Stimulated activated naive CD8-positive, alpha-beta T cell treated with anti-CD3 and anti-CD28 coated beads, Interleukin-15, amount 100 ng/mL, for 72 hours (primary cell): Measurements from ENCODE around the gene TRIM75.
"Not testable (repeated sequence)": the region's sequence is repeated elsewhere in the genome, so short reads cannot be mapped to it uniquely, and the experiment has no call there.

ENCODE experiments used
- ATAC-seq: fragments of 150-1000 bp; cut with Tn5 transposase; 2 replicates; pipeline ENCODE4 v1.10.0; 2021; ENCODE audit warnings: mild to moderate bottlenecking, moderate library complexity
- DNase-seq, 2 donors: peaks; one replicate each; pipeline ENCODE4 v3.0.0; 2021 to 2022
- H3K27ac Mint-ChIP-seq, 2 donors: one replicate each; pipeline ENCODE4 v1.8.0; 2022; ENCODE audit warnings: mild to moderate bottlenecking in 2 of 2, mixed read lengths in 2 of 2, moderate library complexity in 2 of 2
- H3K27me3 Mint-ChIP-seq: one replicate; pipeline ENCODE4 v1.8.0; 2022; ENCODE audit warnings: mixed read lengths
- H3K4me1 Mint-ChIP-seq: one replicate; pipeline ENCODE4 v1.8.0; 2022; ENCODE audit warnings: mild to moderate bottlenecking, mixed read lengths
- H3K4me3 Mint-ChIP-seq, 2 donors: one replicate each; pipeline ENCODE4 v1.8.0; 2022; ENCODE audit warnings: mild to moderate bottlenecking in 2 of 2, mixed read lengths in 2 of 2, moderate library complexity in 1 of 2
- H3K9me3 Mint-ChIP-seq, 2 donors: one replicate each; pipeline ENCODE4 v1.8.0; 2022; ENCODE audit warnings: mixed read lengths in 2 of 2

Gene TRIM75

GRCh38 chr4:165053645-165054044, at the start of gene TRIM75:
Gene TRIM75 (plus strand): TSS chr4:165053866. CDS start chr4:165059148, 5,282 bp downstream.
- H3K27me3 Mint-ChIP-seq = no peaks in the 10 kb centered on the region
- H3K4me1 Mint-ChIP-seq = no peaks in the 10 kb centered on the region
- H3K4me3 Mint-ChIP-seq = no peak within 1 kb of the TSS
- ATAC-seq (no peak), DNase-seq (no peak)
- no peaks in the 10 kb centered on the region for H3K9me3 Mint-ChIP-seq
- no peak within 1 kb of the TSS for H3K27ac Mint-ChIP-seq

GRCh38 chr4:165005352-165005925, 48.2 kb upstream of the TRIM75 start:
- H3K27me3 Mint-ChIP-seq = peaks cover 45% of the 10 kb centered on the region
- ATAC-seq = no peak

DNA sequence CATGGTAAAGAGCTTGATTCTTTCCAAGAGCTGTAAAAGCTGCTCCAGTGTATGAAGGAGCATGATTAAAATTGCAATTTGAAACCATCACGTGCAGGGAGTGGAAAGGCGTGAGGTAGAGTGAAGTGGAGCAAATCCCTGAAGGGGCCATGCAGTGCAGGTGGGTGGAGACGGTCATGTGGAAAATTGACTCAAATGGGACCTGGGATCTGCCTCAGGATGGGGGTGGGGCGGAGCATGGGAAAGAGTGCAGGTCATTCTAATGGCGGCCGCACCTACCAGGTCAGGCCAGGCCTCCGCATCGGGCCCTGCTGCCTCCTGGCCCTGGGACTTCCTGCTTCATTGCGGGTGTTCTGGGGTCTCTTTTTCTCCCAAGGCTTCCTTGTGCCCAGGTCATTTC, 47.2 kb upstream of the TRIM75 start:
- no peak overlapping the region for H3K4me3 Mint-ChIP-seq
- H3K9me3 Mint-ChIP-seq = no peaks in the 10 kb centered on the region
- no peak overlapping the region for H3K27ac Mint-ChIP-seq
- DNase-seq (no peak), ATAC-seq (no peak)
- H3K27me3 Mint-ChIP-seq = peaks cover 55% of the 10 kb centered on the region
- H3K4me1 Mint-ChIP-seq = peaks cover 16% of the 10 kb centered on the region

More at GRCh38 chr4:165005352-165005925, 48.2 kb upstream of the TRIM75 start:
- peaks cover 15% of the 10 kb centered on the region for H3K4me1 Mint-ChIP-seq
- no peak overlapping the region for H3K4me3 Mint-ChIP-seq
- no peak for DNase-seq
- no peak overlapping the region for H3K27ac Mint-ChIP-seq
- no peaks in the 10 kb centered on the region for H3K9me3 Mint-ChIP-seq

GRCh38 chr4:165006886-165007285, 46.8 kb upstream of the TRIM75 start:
- Mint-ChIP-seq H3K4me3 (no peak overlapping the region), H3K4me1 (peaks cover 16% of the 10 kb centered on the region), H3K9me3 (no peaks in the 10 kb centered on the region), H3K27ac (no peak overlapping the region), H3K27me3 (peaks cover 57% of the 10 kb centered on the region)
- DNase-seq = no peak
- ATAC-seq = no peak

GRCh38 chr4:165009493-165010227, 44.0 kb upstream of the TRIM75 start:
- ATAC-seq (peak; percentile 98), DNase-seq (peak; percentile 59 to 70)
- Mint-ChIP-seq H3K9me3 (no peaks in the 10 kb centered on the region), H3K27ac (peak overlapping the region in 1 of 2 donors; percentile 83), H3K27me3 (peaks cover 63% of the 10 kb centered on the region), H3K4me1 (peaks cover 16% of the 10 kb centered on the region), H3K4me3 (peak overlapping the region in 1 of 2 donors; percentile 5)

GRCh38 chr4:165010487-165010886, 43.2 kb upstream of the TRIM75 start:
- Mint-ChIP-seq H3K4me1 (peaks cover 16% of the 10 kb centered on the region), H3K9me3 (no peaks in the 10 kb centered on the region), H3K27me3 (peaks cover 55% of the 10 kb centered on the region), H3K4me3 (no peak overlapping the region), H3K27ac (no peak overlapping the region)
- ATAC-seq (no peak), DNase-seq (no peak)

DNA sequence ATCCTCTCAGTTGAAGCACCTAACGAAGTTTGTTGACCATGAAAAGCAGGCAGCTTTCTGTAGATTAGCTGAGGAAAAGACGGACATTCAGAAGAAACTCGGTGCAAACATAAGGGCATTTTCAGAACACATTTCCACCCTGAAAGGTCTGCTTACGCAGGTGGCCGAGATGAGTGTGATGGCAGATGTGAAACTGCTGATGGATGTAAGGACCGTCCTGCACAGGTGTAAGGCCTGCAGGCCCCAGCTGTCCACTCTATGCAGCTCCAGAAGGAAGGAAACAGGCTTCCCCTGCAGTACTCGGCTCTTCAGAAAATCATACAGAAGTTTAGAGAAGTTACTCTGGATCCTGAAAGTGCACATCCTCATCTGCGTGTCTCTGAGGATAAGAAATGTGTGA, 42.7 kb upstream of the TRIM75 start:
- Mint-ChIP-seq H3K4me3 (no peak overlapping the region), H3K4me1 (peaks cover 16% of the 10 kb centered on the region), H3K27me3 (peaks cover 51% of the 10 kb centered on the region), H3K9me3 (no peaks in the 10 kb centered on the region), H3K27ac (no peak overlapping the region)
- DNase-seq = no peak
- no peak for ATAC-seq

DNA sequence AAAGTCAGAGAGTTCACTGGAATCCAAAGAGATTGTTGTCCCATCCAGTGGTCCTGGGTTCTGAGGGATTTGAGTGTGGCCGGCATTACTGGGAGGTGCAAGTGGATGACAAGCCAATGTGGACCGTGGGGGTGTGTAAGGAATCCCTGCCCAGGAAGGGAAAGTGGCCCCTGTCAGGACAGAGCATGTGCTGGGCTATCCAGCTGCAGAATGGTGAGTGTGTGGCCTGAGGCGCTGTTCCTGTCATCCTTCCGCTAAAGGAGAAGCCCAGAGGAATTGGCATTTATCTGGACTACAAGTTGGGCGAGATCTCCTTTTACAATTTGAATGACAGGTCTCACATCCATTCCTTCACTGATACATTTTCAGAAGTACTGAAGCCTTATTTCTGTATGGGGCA, 42.3 kb upstream of the TRIM75 start:
- H3K27me3 Mint-ChIP-seq = peaks cover 51% of the 10 kb centered on the region
- H3K27ac Mint-ChIP-seq = no peak overlapping the region

DNA sequence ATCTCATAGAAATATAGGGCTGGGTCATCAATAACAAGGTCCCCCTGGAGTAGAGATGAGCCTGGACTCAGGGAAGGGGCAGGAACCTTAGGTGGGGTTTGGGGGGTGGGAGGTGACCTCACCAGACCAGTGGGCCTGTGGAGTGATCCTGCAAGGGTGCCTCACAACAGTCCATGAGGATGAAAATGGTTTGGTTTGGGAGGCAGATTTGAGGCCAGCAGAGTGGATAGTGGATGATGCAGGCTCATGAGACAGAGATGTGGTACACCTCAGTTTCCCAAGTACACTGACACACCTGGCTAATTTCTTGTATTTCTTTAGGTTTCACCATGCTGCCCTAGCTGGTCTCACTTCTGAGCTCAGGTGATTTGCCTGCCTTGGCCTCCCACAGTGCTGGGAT, 40.0 kb upstream of the TRIM75 start:
- no peak for DNase-seq
- ATAC-seq = no peak
- Mint-ChIP-seq H3K4me1 (peaks cover 16% of the 10 kb centered on the region), H3K27ac (no peak overlapping the region), H3K4me3 (no peak overlapping the region), H3K27me3 (peaks cover 41% of the 10 kb centered on the region), H3K9me3 (no peaks in the 10 kb centered on the region)

More for the DNA sequence above, 42.3 kb upstream of the TRIM75 start:
- H3K4me3 Mint-ChIP-seq = no peak overlapping the region
- no peak for DNase-seq
- no peak for ATAC-seq
- no peaks in the 10 kb centered on the region for H3K9me3 Mint-ChIP-seq
- H3K4me1 Mint-ChIP-seq = peaks cover 16% of the 10 kb centered on the region

DNA sequence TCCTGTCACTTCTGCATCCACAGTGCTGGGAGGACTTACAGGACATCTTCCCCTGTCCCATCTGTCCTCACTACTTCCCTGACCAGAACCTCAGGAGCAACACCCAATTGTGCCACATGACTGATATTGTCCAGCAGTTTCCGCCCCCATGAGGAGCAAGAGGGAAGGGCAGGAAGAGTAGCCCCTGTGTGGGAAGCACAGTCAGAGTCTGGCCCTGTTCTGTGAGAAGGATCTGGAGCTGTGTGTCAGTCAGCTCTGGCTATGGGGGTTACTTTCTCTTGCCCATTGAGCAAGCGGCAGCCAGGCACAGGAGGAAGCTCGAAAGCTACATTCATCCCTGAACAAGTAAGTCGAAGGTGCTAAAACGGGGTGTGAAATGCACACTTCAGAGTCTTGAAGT, 36.7 kb upstream of the TRIM75 start:
- Mint-ChIP-seq H3K4me1 (no peaks in the 10 kb centered on the region), H3K27ac (no peak overlapping the region), H3K9me3 (no peaks in the 10 kb centered on the region), H3K4me3 (no peak overlapping the region), H3K27me3 (peaks cover 23% of the 10 kb centered on the region)
- ATAC-seq = peak; percentile 60
- DNase-seq = no peak

- H3K27ac Mint-ChIP-seq, DNase-seq, ATAC-seq, H3K4me1 Mint-ChIP-seq, H3K9me3 Mint-ChIP-seq, H3K4me3 Mint-ChIP-seq: not testable (repeated sequence)
- peaks cover 15% of the 10 kb centered on the region for H3K27me3 Mint-ChIP-seq
Measured at GRCh38 chr4:165019995-165020394, 33.7 kb upstream of the TRIM75 start.

DNA sequence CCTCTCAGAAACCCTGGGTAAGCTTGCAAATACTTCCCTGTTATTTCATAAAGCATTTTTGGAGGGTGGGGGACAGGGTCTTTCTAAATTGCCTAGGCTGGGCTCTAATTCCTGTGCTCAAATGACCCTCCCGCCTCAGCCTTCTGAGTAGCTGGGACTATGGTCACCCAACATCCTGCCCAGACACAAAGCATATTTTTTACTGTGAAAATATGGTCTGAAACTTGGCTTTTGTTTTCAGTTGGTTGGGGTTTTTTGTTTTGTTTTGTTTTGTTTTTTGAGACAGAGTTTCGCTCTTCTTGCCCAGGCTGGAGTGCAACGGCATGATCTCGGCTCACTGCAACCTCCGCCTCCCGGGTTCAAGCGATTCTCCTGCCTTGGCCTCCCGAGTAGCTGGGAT, 27.9 kb upstream of the TRIM75 start:
- not testable (repeated sequence) for ATAC-seq, H3K4me3 Mint-ChIP-seq, DNase-seq, H3K4me1 Mint-ChIP-seq, H3K27ac Mint-ChIP-seq, H3K9me3 Mint-ChIP-seq
- peaks cover 22% of the 10 kb centered on the region for H3K27me3 Mint-ChIP-seq

GRCh38 chr4:165027762-165028402, 25.8 kb upstream of the TRIM75 start:
- ATAC-seq (no peak), DNase-seq (no peak)
- H3K9me3 Mint-ChIP-seq = no peaks in the 10 kb centered on the region
- no peak overlapping the region for H3K4me3 Mint-ChIP-seq
- no peak overlapping the region for H3K27ac Mint-ChIP-seq
- H3K27me3 Mint-ChIP-seq = peaks cover 22% of the 10 kb centered on the region
- no peaks in the 10 kb centered on the region for H3K4me1 Mint-ChIP-seq

DNA sequence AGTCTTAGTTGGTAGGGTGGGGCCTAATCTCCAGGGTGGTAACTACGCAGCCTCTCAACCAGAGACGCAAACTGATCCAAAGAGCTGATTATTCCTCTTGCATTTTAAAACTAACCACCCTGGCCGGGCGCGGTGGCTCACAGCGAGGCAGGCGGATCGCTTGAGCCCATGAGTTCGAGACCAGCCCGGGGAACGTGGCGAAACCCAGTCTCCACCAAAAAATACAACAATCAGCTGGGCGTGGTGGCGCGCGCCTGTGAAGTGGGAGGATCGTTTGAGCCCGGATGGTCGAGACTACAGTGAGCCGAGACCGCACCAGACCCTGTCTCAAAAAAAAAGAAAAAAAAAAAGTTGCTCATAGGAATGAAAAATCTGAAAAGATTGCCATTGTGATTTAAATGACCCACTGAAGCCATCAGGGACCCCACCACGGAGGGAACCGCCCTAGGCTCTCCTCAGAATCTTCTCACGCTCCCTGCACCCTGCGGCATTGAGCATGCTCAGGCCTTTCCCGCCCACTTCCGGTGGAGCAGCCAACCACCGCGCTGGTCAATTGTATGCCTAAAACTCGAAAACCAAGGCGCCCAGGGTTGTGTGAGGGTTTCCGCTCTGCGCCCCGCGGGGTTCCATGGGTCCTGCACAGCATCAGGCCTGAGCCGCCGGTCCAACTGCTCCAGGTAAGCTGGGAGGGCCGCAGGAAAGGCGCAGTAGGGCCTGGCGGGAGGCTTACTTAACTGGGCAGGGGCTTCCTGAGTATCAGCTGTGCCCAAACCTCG, 22.0 kb upstream of the TRIM75 start, which contains the start of gene TRIM60:
TRIM60 (plus strand) TSS at position 564 of the 776 bp plus-strand sequence. CDS start 8,074 bp downstream, outside the sequence.
- peaks cover 16% of the 10 kb centered on the region for H3K27me3 Mint-ChIP-seq
- no peak within 1 kb of the TSS for H3K27ac Mint-ChIP-seq
- H3K4me1 Mint-ChIP-seq = no peaks in the 10 kb centered on the region
- no peak for ATAC-seq
- no peaks in the 10 kb centered on the region for H3K9me3 Mint-ChIP-seq
- DNase-seq = no peak
- H3K4me3 Mint-ChIP-seq = no peak within 1 kb of the TSS

GRCh38 chr4:165048170-165048569, 5.5 kb upstream of the TRIM75 start:
- H3K9me3 Mint-ChIP-seq = no peaks in the 10 kb centered on the region
- no peak overlapping the region for H3K27ac Mint-ChIP-seq
- ATAC-seq = no peak
- H3K4me3 Mint-ChIP-seq = no peak overlapping the region
- H3K4me1 Mint-ChIP-seq = no peaks in the 10 kb centered on the region
- DNase-seq = no peak
- H3K27me3 Mint-ChIP-seq = no peaks in the 10 kb centered on the region
